Gastrocnemius medialis (tissue), 4 donors: Measurements from ENCODE around the gene HRH2.

ENCODE experiments used
- CTCF ChIP-seq, 5 experiments: fragments of 450-650 bp in 3 of 5; fragments of 200-600 bp in 2 of 5; sonication (generic) in 2 of 5; IDR thresholded peaks in 4 of 5; conservative IDR thresholded peaks in 1 of 5; 1 replicate in 4 of 5; 2 replicates in 1 of 5; pipeline ENCODE4 v1.5.1; 2016 to 2019; ENCODE audit warnings: antibody characterized with exemption in 5 of 5, mild to moderate bottlenecking in 3 of 5, moderate library complexity in 3 of 5
- POLR2A ChIP-seq, 2 donors: fragments of 450-650 bp; IDR thresholded peaks; one replicate each; pipeline ENCODE4 v1.6.1; 2017; ENCODE audit warnings: antibody characterized with exemption in 2 of 2, mild to moderate bottlenecking in 2 of 2, moderate library complexity in 2 of 2

DNA sequence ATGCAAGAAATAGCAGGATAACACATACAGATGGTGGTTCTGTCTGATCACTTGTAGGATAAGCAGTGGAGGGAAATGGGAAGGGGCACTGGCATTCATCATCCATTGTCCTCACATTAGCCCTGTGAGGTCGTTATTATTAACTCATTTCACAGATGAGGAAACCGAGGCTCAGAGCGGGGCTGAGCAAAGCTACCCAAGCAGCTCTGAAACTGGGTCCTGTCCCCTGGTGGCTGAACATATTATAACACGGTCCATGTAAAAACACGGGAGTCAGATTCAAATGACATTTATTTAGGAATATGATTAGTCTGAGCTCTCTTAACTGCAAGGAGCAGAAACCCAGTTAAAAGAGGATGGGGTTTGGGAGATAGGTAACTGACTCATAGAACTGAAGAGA, 43.1 kb downstream of the HRH2 start:
- TF ChIP-seq CTCF (IDR thresholded peaks at IDR 0.05 in 4 of 5, conservative IDR thresholded peaks at IDR 0.05 in 1 of 5) (peak in 2 of 5 experiments; percentile 9 to 28), POLR2A (IDR thresholded peaks at IDR 0.05) (no peak)
